Activated CD8-positive, alpha-beta memory T cell treated with anti-CD3 and anti-CD28 coated beads, Interleukin-2, amount 10 ng/mL, durations not matched to agents 7 days and 5 days (primary cell): ENCODE data around the gene YEATS2. TPM values are rescaled to one million over a fixed set of nuclear protein-coding genes. Genes with fewer than 3 reads are reported as not detected.
A peak's percentile ranks its signal among the peaks of the same experiment; 100 is the strongest.

Experiments used
- ATAC-seq: fragments of 150-1000 bp; cut with Tn5 transposase; one replicate; pipeline ENCODE4 v1.10.0; 2021; ENCODE audit warnings: moderate library complexity
- CTCF ChIA-PET: fragments of 350-600 bp; sonication (Branson Sonifier 250); formaldehyde crosslinking; loops from one replicate; lab custom pipeline; 2021; ENCODE audit warnings: antibody characterized with exemption; lab: Charles Lee
- DNase-seq: peaks from one replicate; pipeline ENCODE4 v3.0.0-alpha.2; 2020
- H3K27ac Mint-ChIP-seq: one replicate; pipeline ENCODE4 v1.8.0; 2021; ENCODE audit warnings: mild to moderate bottlenecking, mixed read lengths
- H3K27me3 Mint-ChIP-seq: one replicate; pipeline ENCODE4 v1.8.0; 2021; ENCODE audit warnings: mixed read lengths
- H3K36me3 Mint-ChIP-seq: one replicate; pipeline ENCODE4 v1.8.0; 2021; ENCODE audit warnings: mild to moderate bottlenecking, mixed read lengths
- H3K4me1 Mint-ChIP-seq: one replicate; pipeline ENCODE4 v1.8.0; 2021; ENCODE audit warnings: mixed read lengths
- H3K4me3 Mint-ChIP-seq: one replicate; pipeline ENCODE4 v1.8.0; 2021; ENCODE audit warnings: mild to moderate bottlenecking, moderate library complexity, mixed read lengths
- H3K9me3 Mint-ChIP-seq: one replicate; pipeline ENCODE4 v1.8.0; 2022; ENCODE audit warnings: low read depth, mixed read lengths
- total RNA-seq, 2 experiments: library from RNA; stranded (reverse); gene quantifications; one replicate each; pipeline ENCODE4 v1.2.3, GENCODE V29; 2021

Gene YEATS2
- total RNA-seq, 2 experiments from 2014 or later = 49.4 to 65.6 TPM

DNA sequence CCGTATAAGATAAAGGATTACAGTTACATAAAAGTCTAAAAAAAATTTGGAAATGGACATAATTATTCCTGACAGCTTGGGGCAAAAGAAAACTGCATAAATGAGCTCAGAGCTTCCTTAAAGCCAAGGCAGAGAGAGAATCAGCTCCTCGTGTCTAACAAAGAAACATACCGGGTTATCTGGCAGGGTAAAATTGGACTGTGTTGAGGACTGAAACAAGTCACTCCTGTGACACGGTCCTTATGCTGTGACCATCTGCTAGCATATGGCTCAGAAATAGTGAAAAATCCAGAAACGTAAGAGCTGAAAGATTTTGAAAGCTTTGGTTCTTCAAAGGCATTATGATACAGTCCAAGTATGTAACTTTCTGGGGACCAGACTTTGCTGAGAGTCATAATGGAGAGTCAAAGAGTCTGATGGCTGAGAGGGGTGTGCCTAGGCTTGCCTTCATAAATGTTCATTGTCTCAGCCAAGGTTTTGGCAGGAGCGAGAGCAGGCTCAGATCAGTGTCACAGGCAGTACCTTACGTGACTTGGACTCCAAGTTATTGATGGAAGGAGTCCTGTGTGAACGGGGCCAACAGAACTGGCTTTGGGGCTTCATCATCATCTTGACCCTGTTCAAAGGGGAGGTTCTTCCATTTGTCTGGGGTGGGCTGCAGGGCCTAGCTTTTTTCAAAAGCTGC is 115.3 kb downstream of the YEATS2 start:
- peaks cover 28% of the 10 kb centered on the region for H3K36me3 Mint-ChIP-seq
- CTCF ChIA-PET = no interaction called here
- no peaks in the 10 kb centered on the region for H3K27me3 Mint-ChIP-seq
- no peak overlapping the region for H3K4me3 Mint-ChIP-seq
- H3K4me1 Mint-ChIP-seq = peaks cover 23% of the 10 kb centered on the region
- no peaks in the 10 kb centered on the region for H3K9me3 Mint-ChIP-seq
- H3K27ac Mint-ChIP-seq = peak overlapping the region; percentile 51
- no peak for DNase-seq
- ATAC-seq = no peak

GRCh38 chr3:183814240-183814639 is 116.6 kb downstream of the YEATS2 start:
- peaks cover 23% of the 10 kb centered on the region for H3K4me1 Mint-ChIP-seq
- no peak overlapping the region for H3K4me3 Mint-ChIP-seq
- no peaks in the 10 kb centered on the region for H3K9me3 Mint-ChIP-seq
- peaks cover 21% of the 10 kb centered on the region for H3K36me3 Mint-ChIP-seq
- DNase-seq = no peak
- ATAC-seq = no peak
- peak overlapping the region; percentile 85 for H3K27ac Mint-ChIP-seq
- H3K27me3 Mint-ChIP-seq = no peaks in the 10 kb centered on the region
- CTCF ChIA-PET = interaction anchor here (2.7 kb wide), 1 partner anchor 70 kb away, joined by 11 read pairs; the partner anchor contains the start of gene PARL

DNA sequence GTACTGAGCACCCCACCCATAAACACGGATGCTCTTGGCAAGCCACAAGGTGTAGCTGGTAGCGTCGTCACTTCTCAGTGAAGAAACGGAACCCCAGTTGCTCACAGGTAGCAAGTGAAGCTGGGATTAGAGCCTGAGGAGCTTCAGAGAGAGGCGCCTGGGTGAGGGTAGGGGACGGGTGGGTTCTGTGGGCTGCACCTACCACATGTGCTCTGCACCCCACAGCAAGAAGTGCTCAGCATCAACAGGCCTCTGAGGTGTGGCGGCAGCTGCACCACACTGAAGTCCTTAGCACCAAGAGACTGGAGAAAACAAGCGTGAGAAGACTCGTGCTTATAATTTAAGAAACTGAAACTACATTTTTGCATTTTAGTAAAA is 118.0 kb downstream of the YEATS2 start:
- peaks cover 23% of the 10 kb centered on the region for H3K4me1 Mint-ChIP-seq
- peak; percentile 67 for ATAC-seq
- H3K4me3 Mint-ChIP-seq = no peak overlapping the region
- H3K36me3 Mint-ChIP-seq = peaks cover 14% of the 10 kb centered on the region
- H3K27me3 Mint-ChIP-seq = no peaks in the 10 kb centered on the region
- peak overlapping the region; percentile 85 for H3K27ac Mint-ChIP-seq
- CTCF ChIA-PET = interaction anchor here (0.8 to 2.7 kb wide), 4 partner anchors 9 to 347 kb away, joined by 3 to 11 read pairs (median 4); partner anchors contain the start of gene PARL
- DNase-seq = peak; percentile 56
- H3K9me3 Mint-ChIP-seq = no peaks in the 10 kb centered on the region

DNA sequence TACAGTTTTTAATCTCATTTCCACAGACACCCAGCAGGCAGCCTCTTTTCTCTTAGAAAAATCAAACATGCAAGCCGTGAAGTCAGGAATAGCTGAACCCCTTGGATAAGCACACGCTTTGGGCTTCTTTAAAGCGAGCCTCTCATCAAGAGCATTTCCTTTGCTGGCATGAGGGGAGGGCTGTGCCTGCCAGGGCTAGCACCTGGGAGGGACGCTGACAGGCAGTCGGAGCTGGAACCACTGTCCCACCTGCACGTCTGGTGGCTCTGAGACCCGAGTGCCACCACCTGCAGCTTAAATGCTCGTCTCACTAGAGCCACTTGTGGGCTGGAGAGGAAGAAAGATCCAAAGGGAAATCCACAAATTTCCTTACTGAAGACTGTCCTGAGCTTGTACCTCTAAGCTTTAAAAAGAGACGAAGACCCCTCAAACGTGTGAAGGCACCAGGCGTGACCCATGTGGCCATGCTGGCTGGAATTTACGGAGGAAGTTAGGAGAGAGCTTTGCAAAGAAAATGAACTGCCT is 118.4 kb downstream of the YEATS2 start:
- H3K4me3 Mint-ChIP-seq = no peak overlapping the region
- H3K36me3 Mint-ChIP-seq = peaks cover 13% of the 10 kb centered on the region
- H3K27ac Mint-ChIP-seq = peak overlapping the region; percentile 85
- CTCF ChIA-PET = interaction anchor here (0.8 to 2.7 kb wide), 4 partner anchors 8 to 348 kb away, joined by 3 to 11 read pairs (median 4); partner anchors contain the start of gene PARL
- ATAC-seq = no peak
- peaks cover 23% of the 10 kb centered on the region for H3K4me1 Mint-ChIP-seq
- no peaks in the 10 kb centered on the region for H3K9me3 Mint-ChIP-seq
- DNase-seq = no peak
- H3K27me3 Mint-ChIP-seq = no peaks in the 10 kb centered on the region

DNA sequence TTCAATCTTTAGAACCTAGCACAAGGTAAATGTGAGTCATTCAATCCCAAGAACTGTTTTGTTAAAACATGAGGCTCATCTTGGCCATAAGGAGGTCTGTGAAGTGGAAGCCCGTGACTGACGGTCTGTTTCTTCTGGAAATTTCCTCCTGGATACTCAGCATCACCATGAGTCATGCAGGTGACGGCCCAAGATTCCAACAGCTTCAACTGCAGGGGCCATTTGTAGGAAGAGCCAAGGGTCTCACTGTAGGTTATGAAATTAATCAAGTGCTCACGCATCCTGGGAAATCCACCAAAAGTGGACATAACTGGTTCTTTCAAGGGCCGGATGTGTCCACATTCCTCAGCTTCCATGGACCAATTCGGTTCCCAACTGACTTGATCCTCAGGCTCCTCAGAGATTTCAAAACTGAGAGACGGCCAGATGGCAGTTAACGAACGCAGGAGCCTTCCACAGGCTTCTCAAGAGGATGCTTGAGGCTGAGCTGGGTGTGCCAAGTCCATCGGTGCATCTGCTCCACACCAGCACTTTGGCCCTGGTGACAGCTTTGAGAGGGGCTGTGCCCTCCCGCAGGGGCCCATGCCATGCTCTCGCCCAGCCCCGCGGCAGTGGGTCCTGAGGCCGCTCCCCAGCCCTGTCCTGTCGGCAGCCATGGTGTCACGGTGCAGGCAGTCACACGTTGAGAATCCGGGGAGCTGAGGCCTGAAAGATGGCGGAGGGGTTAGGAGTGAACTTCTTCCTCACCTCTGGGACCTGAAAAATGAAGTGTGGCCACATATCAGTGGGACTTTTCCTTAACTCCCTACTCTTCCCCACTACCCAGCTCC is 119.3 kb downstream of the YEATS2 start:
- peaks cover 9% of the 10 kb centered on the region for H3K36me3 Mint-ChIP-seq
- ATAC-seq (no peak), DNase-seq (no peak)
- CTCF ChIA-PET = interaction anchor here (1.4 kb wide), 1 partner anchor 8 kb away, joined by 5 read pairs; no protein-coding TSS in a partner anchor
- no peak overlapping the region for H3K4me3 Mint-ChIP-seq
- H3K4me1 Mint-ChIP-seq = peaks cover 23% of the 10 kb centered on the region
- no peaks in the 10 kb centered on the region for H3K9me3 Mint-ChIP-seq
- H3K27me3 Mint-ChIP-seq = no peaks in the 10 kb centered on the region
- H3K27ac Mint-ChIP-seq = peak overlapping the region; percentile 85

DNA sequence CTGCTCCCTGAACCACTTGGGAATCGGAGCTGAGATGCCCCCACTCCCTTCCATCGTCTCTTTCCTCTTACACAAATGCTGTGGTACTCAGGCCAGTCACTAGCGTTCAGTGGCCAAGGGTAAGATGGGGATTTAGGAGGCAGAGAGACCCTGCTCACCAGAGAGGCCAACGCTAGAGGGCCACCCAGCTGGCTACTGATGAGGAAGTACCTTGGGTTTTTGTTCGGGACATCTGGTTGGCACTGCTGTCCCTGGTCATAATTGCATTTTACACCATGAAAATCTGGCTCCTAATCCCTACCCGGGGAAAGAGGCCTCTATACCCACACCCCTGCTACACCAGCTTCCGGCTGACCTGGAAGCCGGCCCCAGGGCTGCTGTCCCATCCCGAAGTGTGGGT is 120.0 kb downstream of the YEATS2 start:
- Mint-ChIP-seq H3K27me3 (peaks cover 3% of the 10 kb centered on the region), H3K27ac (no peak overlapping the region), H3K9me3 (no peaks in the 10 kb centered on the region), H3K36me3 (peaks cover 4% of the 10 kb centered on the region), H3K4me1 (peaks cover 23% of the 10 kb centered on the region), H3K4me3 (no peak overlapping the region)
- ATAC-seq = no peak
- CTCF ChIA-PET = interaction anchor here (0.9 to 1.1 kb wide), 2 partner anchors 12 to 24 kb away, joined by 3 to 4 read pairs; no protein-coding TSS in a partner anchor
- DNase-seq = no peak

DNA sequence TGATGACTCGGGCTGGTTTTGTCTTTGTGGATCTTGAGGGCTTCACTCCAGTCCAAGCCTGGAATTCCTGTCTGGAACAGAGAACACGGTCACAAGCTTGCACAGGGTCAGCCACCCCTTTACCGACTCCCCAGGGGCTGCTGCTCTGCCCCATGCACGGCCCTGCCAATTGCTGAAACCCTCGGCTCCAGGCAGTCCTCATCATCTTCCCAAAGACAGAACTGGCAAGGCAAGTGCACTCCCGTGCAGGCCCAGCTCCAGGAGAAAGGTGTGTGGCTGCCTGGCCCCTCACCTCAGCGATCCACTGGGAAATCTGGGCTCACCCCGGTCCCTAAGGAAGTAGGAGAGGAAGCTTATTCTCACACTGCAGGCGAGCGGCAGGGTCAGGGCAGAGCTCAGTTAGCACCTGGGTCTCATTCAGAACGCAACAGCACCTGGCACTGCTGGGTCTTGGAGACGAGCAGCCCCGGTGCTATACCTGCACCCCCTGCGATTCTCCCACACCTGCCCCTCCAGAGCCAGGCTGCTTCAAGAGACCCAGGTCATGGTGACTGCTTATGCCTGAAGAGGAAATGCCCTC is 120.5 kb downstream of the YEATS2 start:
- Mint-ChIP-seq H3K4me1 (peaks cover 23% of the 10 kb centered on the region), H3K4me3 (no peak overlapping the region), H3K27me3 (peaks cover 3% of the 10 kb centered on the region), H3K27ac (no peak overlapping the region), H3K36me3 (peaks cover 4% of the 10 kb centered on the region), H3K9me3 (no peaks in the 10 kb centered on the region)
- DNase-seq = no peak
- CTCF ChIA-PET = interaction anchor here (0.8 to 1.1 kb wide), 4 partner anchors 11 to 24 kb away, joined by 3 to 4 read pairs (median 3); no protein-coding TSS in a partner anchor
- ATAC-seq = no peak

GRCh38 chr3:183818706-183819624 is 121.4 kb downstream of the YEATS2 start:
- H3K4me3 Mint-ChIP-seq = no peak overlapping the region

GRCh38 chr3:183819831-183820230 is 122.2 kb downstream of the YEATS2 start:
- DNase-seq = no peak
- Mint-ChIP-seq H3K4me3 (no peak overlapping the region), H3K4me1 (peaks cover 30% of the 10 kb centered on the region), H3K36me3 (peaks cover 4% of the 10 kb centered on the region), H3K27me3 (peaks cover 13% of the 10 kb centered on the region), H3K9me3 (no peaks in the 10 kb centered on the region), H3K27ac (no peak overlapping the region)
- ATAC-seq = no peak
- CTCF ChIA-PET = no interaction called here

More at GRCh38 chr3:183818706-183819624, 121.4 kb downstream of the YEATS2 start:
- H3K9me3 Mint-ChIP-seq = no peaks in the 10 kb centered on the region
- CTCF ChIA-PET = interaction anchor here (0.8 to 1.1 kb wide), 4 partner anchors 10 to 25 kb away, joined by 3 to 4 read pairs (median 3); no protein-coding TSS in a partner anchor
- peaks cover 7% of the 10 kb centered on the region for H3K27me3 Mint-ChIP-seq
- peaks cover 27% of the 10 kb centered on the region for H3K4me1 Mint-ChIP-seq
- H3K27ac Mint-ChIP-seq = no peak overlapping the region
- DNase-seq = no peak
- peaks cover 4% of the 10 kb centered on the region for H3K36me3 Mint-ChIP-seq
- ATAC-seq = no peak

DNA sequence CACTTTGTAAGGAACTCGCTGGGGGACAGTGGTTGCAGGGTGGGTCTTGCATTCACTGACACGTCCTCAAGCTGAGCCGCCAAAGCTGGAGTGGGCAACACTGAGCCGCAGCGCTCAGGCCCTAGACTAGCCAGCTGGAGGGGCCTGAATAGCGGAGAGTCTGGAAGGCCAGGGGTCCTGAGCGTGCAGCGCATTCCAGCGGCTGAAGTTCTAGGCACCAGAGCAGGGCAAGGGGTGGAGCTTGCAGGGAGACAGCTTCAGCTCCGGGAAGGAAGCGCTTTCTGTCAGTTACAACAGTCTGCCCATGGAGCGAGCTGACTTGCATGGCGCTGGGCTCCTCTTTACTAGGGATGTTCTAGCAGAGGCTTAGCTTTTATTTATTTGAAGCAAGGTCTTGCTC is 125.0 kb downstream of the YEATS2 start:
- Mint-ChIP-seq H3K4me3 (no peak overlapping the region), H3K9me3 (no peaks in the 10 kb centered on the region), H3K36me3 (no peaks in the 10 kb centered on the region), H3K27ac (no peak overlapping the region), H3K27me3 (peaks cover 16% of the 10 kb centered on the region), H3K4me1 (peaks cover 15% of the 10 kb centered on the region)
- no peak for DNase-seq
- CTCF ChIA-PET = interaction anchor here (0.6 kb wide), 1 partner anchor 353 kb away, joined by 3 read pairs; no protein-coding TSS in a partner anchor
- ATAC-seq = no peak

- Mint-ChIP-seq H3K9me3 (no peaks in the 10 kb centered on the region), H3K4me3 (peak overlapping the region; percentile 70), H3K4me1 (peaks cover 15% of the 10 kb centered on the region), H3K36me3 (no peaks in the 10 kb centered on the region), H3K27ac (no peak overlapping the region), H3K27me3 (peaks cover 16% of the 10 kb centered on the region)
- CTCF ChIA-PET = interaction anchor here (0.6 to 4.5 kb wide), 3 partner anchors 8 to 481 kb away, joined by 3 to 23 read pairs (median 5); partner anchors contain the start of gene PARL
- no peak for ATAC-seq
- DNase-seq = no peak
Observed at GRCh38 chr3:183823963-183824362, 126.4 kb downstream of the YEATS2 start.
